Measurements from ENCODE around the gene IL1RL2.

The IL1RL2 gene

GRCh38 chr2:102186791-102187495 lies at the start of gene IL1RL2:
TSS of gene IL1RL2 (plus strand) at chr2:102187023. CDS start at chr2:102187868, 845 bp downstream.
- peak within 1 kb of the TSS; percentile 72 for H3K4me3 ChIP-seq (ENCODE audit: low read length)

GRCh38 chr2:102137138-102137537 lies 49.7 kb upstream of the IL1RL2 start:
- H3K4me3 ChIP-seq (ENCODE audit: low read length): no peak overlapping the region
- TF ChIP-seq CTCF (conservative IDR thresholded peaks at IDR 0.05; ENCODE audit: low read length): no peak
- no peak for DNase-seq (ENCODE audit: low read depth)

More at GRCh38 chr2:102186791-102187495, at the start of gene IL1RL2:
- no peak for TF ChIP-seq CTCF (conservative IDR thresholded peaks at IDR 0.05; ENCODE audit: low read length)
- no peak for DNase-seq (ENCODE audit: low read depth)

GRCh38 chr2:102138331-102138730 lies 48.5 kb upstream of the IL1RL2 start:
- no peak for TF ChIP-seq CTCF (conservative IDR thresholded peaks at IDR 0.05; ENCODE audit: low read length)
- H3K4me3 ChIP-seq (ENCODE audit: low read length): no peak overlapping the region
- DNase-seq (ENCODE audit: low read depth): peak; percentile 17

- no peak for DNase-seq (ENCODE audit: low read depth)
- H3K4me3 ChIP-seq (ENCODE audit: low read length): no peak overlapping the region
- TF ChIP-seq CTCF (conservative IDR thresholded peaks at IDR 0.05; ENCODE audit: low read length): no peak
These were observed 47.0 kb upstream of the IL1RL2 start for GRCh38 chr2:102139851-102140250.

GRCh38 chr2:102140377-102140776 lies 46.4 kb upstream of the IL1RL2 start:
- H3K4me3 ChIP-seq (ENCODE audit: low read length): no peak overlapping the region
- peak; percentile 41 for DNase-seq (ENCODE audit: low read depth)
- TF ChIP-seq CTCF (conservative IDR thresholded peaks at IDR 0.05; ENCODE audit: low read length): no peak

- TF ChIP-seq CTCF (conservative IDR thresholded peaks at IDR 0.05; ENCODE audit: low read length): no peak
- peak overlapping the region; percentile 67 for H3K4me3 ChIP-seq (ENCODE audit: low read length)
- peak; percentile 97 for DNase-seq (ENCODE audit: low read depth)
These were observed 45.5 kb upstream of the IL1RL2 start for GRCh38 chr2:102141011-102141943.

Measured in AG10803 (cell line).